ENCODE data around the gene TAOK3. TPM values are rescaled to one million over a fixed set of nuclear protein-coding genes. Genes with fewer than 3 reads are reported as not detected.
A peak's percentile ranks its signal among the peaks of the same experiment; 100 is the strongest.

The TAOK3 gene
- total and polyA plus RNA-seq, 10 of the 15 experiments (the other 5 are each of a cell fraction or from before 2014, with no cell fraction given) = 41.3 to 131 (median 57.8) TPM

- peak overlapping the region; percentile 67 for H3K4me3 ChIP-seq
- no TSS peak for BruUV-seq (replicated peaks)
- in situ Hi-C loops (cut with MboI) (loop anchor here (5.0 kb wide), 1 partner anchor 45 kb away; no protein-coding TSS in a partner anchor), intact Hi-C loops (cut with micrococcal nuclease; ENCODE audit: unreplicated experiment) (loop anchor here (5.0 kb wide), 2 partner anchors 120 to 175 kb away; no protein-coding TSS in a partner anchor)
- H3K36me3 ChIP-seq (ENCODE audit: control insufficient read depth in 2 of 2, insufficient read depth in 2 of 2, low read length in 1 of 2) = peaks cover 0 to 4% of the 10 kb centered on the region in 2 experiments; a peak in 1 of 4 replicates
- peaks cover 6% of the 10 kb centered on the region for H3K9me3 ChIP-seq (replicated peaks; ENCODE audit: control insufficient read depth, insufficient read depth, low read length)
- DNase-seq (ENCODE audit: low read depth, low spot score) (no peak), ATAC-seq (peak; percentile 52), FAIRE-seq (no peak)
- SMC1A ChIA-PET (ENCODE audit: uncharacterized antibody, unreplicated experiment) = interaction anchor here (0.5 to 8.7 kb wide), 29 partner anchors 11 to 232 kb away, joined by 3 to 125 read pairs (median 5); partner anchors contain the start of genes PEBP1, SUDS3 and TAOK3
- no peaks in the 10 kb centered on the region for H3K27me3 ChIP-seq (replicated peaks in 1 of 2; ENCODE audit: control insufficient read depth in 2 of 2, insufficient read depth in 2 of 2, low read length in 1 of 2)
- peaks cover 6% of the 10 kb centered on the region; the same call in 1 of the 2 replicates for H3K4me1 ChIP-seq (ENCODE audit: control insufficient read depth, insufficient read depth, low read length)
- peak overlapping the region; percentile 89 for H3K27ac ChIP-seq (ENCODE audit: control insufficient read depth, insufficient read depth)
- no peaks in the 10 kb centered on the region for H4K20me1 ChIP-seq (ENCODE audit: control insufficient read depth, insufficient read depth)
- peak overlapping the region; percentile 14 for H3K4me2 ChIP-seq (ENCODE audit: control insufficient read depth, insufficient read depth)
- peaks cover 72% of the 10 kb centered on the region for H3K79me2 ChIP-seq (ENCODE audit: control insufficient read depth, insufficient read depth, low read length)
- POLR2A ChIA-PET = interaction anchor here (0.6 to 5.9 kb wide), 14 partner anchors 10 to 173 kb away, joined by 3 to 68 read pairs (median 7); partner anchors contain the start of genes SUDS3 and TAOK3
- TF ChIP-seq ZZZ3 (IDR thresholded peaks at IDR 0.05; ENCODE audit: control insufficient read depth, insufficient read length, low read depth) (no peak), HDGF (IDR thresholded peaks at IDR 0.05) (no peak), NFXL1 (IDR thresholded peaks at IDR 0.05; ENCODE audit: borderline replicate concordance) (no peak), CHD4 (IDR thresholded peaks at IDR 0.05) (no peak), NFYA (IDR thresholded peaks at IDR 0.05; ENCODE audit: borderline replicate concordance, low read depth, low read length) (no peak), ESRRA (IDR thresholded peaks at IDR 0.05; ENCODE audit: low read length) (no peak), MTA2 (IDR thresholded peaks at IDR 0.05; ENCODE audit: low read depth) (no peak), GABPA (IDR thresholded peaks at IDR 0.05; ENCODE audit: low read depth) (no peak), HSF1 (IDR thresholded peaks at IDR 0.05; ENCODE audit: low read depth, low read length) (no peak), NBN (IDR thresholded peaks at IDR 0.05) (no peak)
- H2AFZ ChIP-seq (ENCODE audit: control insufficient read depth, low read depth, low read length) = no peak overlapping the region
- 0% methylated on average over 1 of the region's 1 CpG for WGBS (ENCODE audit: insufficient coverage, insufficient replicate concordance, low lambda C conversion rate, missing lambda C conversion rate)
- CTCF ChIA-PET = interaction anchor here (0.6 to 7.6 kb wide), 23 partner anchors 9 to 235 kb away, joined by 3 to 98 read pairs (median 9); partner anchors contain the start of genes SUDS3 and TAOK3
- peak overlapping the region; percentile 38; the same call in 1 of the 2 replicates for H3K9ac ChIP-seq (ENCODE audit: control insufficient read depth, insufficient read depth, low read length)
- RAD21 ChIA-PET (ENCODE audit: unreplicated experiment) = interaction anchor here (0.8 to 6.9 kb wide), 22 partner anchors 10 to 296 kb away, joined by 3 to 98 read pairs (median 7); partner anchors contain the start of genes SUDS3, TAOK3 and WSB2
Observed at GRCh38 chr12:118356809-118357256, 15.9 kb downstream of the TAOK3 start.
